ENCODE measurements around the gene FHAD1. TPM values are rescaled to one million over a fixed set of nuclear protein-coding genes. Genes with fewer than 3 reads are reported as not detected.

FHAD1 gene
- total and polyA plus RNA-seq, 9 of the 15 experiments (the other 6 are each of a cell fraction or from before 2014, with no cell fraction given) = 0.32 to 2.1 (median 1.5) TPM; not detected in 1

DNA sequence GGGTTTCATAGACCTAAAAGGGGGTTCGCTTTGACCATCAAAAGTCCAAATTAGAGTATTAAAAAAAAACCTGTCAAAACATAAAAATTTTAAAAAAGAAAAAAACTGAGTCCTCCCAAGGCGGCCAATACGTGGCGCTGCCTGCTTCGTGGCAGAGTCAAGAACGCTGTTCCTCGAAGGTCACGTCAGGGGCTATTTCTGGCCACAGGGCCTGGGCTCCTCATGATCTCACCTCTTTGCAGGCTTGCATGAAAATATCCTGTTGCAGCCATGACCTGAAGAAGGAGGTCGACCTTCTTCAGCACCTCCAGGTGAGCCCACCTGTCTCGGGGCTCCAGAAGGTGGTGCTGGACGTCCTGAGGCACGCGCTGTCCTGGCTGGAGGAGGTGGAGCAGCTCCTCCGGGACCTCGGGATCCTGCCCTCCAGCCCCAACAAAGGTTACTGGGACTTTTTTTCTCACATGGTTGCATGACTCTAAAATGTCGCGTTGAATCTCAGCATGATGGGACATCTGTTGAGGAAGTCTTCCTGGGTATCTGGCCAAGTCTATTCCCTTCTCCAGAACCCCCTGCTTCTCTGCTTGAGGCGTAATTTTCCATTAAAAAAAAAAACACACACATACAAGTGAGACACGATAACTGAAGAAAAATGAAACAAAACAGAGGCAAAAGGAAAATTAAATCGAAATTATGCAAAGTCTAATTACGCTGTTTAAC lies 82.2 kb downstream of the FHAD1 start (continued):
- TF ChIP-seq PML (IDR thresholded peaks at IDR 0.05; ENCODE audit: low read length) (no peak), MAFK (IDR thresholded peaks at IDR 0.05; ENCODE audit: low read length) (no peak), POU5F1 (IDR thresholded peaks at IDR 0.05; ENCODE audit: borderline replicate concordance, low read depth, low read length, partially characterized antibody) (no peak), EGR1 (conservative IDR thresholded peaks at IDR 0.05) (no peak), STAG1 (CRISPR knock-in tag; IDR thresholded peaks at IDR 0.05; ENCODE audit: borderline replicate concordance) (0 out of 2 replicates have a peak, but pooled peaks have one; percentile 34), ZSCAN29 (IDR thresholded peaks at IDR 0.05) (no peak), BRD4 (IDR thresholded peaks at IDR 0.05) (no peak), NUFIP1 (IDR thresholded peaks at IDR 0.05; ENCODE audit: partially characterized antibody) (no peak), ZFX (CRISPR knock-in tag; IDR thresholded peaks at IDR 0.05) (peak; percentile 43; the same call in 1 of the 2 replicates), SP1 (CRISPR knock-in tag; IDR thresholded peaks at IDR 0.05) (peak; percentile 12; the same call in 1 of the 2 replicates), ZNF699 (CRISPR knock-in tag; IDR thresholded peaks at IDR 0.05; ENCODE audit: insufficient replicate concordance) (no peak), MCM7 (IDR thresholded peaks at IDR 0.05) (no peak), CHD1 (IDR thresholded peaks at IDR 0.05; ENCODE audit: low read length) (no peak)
- TF ChIP-seq, protein P1, sequence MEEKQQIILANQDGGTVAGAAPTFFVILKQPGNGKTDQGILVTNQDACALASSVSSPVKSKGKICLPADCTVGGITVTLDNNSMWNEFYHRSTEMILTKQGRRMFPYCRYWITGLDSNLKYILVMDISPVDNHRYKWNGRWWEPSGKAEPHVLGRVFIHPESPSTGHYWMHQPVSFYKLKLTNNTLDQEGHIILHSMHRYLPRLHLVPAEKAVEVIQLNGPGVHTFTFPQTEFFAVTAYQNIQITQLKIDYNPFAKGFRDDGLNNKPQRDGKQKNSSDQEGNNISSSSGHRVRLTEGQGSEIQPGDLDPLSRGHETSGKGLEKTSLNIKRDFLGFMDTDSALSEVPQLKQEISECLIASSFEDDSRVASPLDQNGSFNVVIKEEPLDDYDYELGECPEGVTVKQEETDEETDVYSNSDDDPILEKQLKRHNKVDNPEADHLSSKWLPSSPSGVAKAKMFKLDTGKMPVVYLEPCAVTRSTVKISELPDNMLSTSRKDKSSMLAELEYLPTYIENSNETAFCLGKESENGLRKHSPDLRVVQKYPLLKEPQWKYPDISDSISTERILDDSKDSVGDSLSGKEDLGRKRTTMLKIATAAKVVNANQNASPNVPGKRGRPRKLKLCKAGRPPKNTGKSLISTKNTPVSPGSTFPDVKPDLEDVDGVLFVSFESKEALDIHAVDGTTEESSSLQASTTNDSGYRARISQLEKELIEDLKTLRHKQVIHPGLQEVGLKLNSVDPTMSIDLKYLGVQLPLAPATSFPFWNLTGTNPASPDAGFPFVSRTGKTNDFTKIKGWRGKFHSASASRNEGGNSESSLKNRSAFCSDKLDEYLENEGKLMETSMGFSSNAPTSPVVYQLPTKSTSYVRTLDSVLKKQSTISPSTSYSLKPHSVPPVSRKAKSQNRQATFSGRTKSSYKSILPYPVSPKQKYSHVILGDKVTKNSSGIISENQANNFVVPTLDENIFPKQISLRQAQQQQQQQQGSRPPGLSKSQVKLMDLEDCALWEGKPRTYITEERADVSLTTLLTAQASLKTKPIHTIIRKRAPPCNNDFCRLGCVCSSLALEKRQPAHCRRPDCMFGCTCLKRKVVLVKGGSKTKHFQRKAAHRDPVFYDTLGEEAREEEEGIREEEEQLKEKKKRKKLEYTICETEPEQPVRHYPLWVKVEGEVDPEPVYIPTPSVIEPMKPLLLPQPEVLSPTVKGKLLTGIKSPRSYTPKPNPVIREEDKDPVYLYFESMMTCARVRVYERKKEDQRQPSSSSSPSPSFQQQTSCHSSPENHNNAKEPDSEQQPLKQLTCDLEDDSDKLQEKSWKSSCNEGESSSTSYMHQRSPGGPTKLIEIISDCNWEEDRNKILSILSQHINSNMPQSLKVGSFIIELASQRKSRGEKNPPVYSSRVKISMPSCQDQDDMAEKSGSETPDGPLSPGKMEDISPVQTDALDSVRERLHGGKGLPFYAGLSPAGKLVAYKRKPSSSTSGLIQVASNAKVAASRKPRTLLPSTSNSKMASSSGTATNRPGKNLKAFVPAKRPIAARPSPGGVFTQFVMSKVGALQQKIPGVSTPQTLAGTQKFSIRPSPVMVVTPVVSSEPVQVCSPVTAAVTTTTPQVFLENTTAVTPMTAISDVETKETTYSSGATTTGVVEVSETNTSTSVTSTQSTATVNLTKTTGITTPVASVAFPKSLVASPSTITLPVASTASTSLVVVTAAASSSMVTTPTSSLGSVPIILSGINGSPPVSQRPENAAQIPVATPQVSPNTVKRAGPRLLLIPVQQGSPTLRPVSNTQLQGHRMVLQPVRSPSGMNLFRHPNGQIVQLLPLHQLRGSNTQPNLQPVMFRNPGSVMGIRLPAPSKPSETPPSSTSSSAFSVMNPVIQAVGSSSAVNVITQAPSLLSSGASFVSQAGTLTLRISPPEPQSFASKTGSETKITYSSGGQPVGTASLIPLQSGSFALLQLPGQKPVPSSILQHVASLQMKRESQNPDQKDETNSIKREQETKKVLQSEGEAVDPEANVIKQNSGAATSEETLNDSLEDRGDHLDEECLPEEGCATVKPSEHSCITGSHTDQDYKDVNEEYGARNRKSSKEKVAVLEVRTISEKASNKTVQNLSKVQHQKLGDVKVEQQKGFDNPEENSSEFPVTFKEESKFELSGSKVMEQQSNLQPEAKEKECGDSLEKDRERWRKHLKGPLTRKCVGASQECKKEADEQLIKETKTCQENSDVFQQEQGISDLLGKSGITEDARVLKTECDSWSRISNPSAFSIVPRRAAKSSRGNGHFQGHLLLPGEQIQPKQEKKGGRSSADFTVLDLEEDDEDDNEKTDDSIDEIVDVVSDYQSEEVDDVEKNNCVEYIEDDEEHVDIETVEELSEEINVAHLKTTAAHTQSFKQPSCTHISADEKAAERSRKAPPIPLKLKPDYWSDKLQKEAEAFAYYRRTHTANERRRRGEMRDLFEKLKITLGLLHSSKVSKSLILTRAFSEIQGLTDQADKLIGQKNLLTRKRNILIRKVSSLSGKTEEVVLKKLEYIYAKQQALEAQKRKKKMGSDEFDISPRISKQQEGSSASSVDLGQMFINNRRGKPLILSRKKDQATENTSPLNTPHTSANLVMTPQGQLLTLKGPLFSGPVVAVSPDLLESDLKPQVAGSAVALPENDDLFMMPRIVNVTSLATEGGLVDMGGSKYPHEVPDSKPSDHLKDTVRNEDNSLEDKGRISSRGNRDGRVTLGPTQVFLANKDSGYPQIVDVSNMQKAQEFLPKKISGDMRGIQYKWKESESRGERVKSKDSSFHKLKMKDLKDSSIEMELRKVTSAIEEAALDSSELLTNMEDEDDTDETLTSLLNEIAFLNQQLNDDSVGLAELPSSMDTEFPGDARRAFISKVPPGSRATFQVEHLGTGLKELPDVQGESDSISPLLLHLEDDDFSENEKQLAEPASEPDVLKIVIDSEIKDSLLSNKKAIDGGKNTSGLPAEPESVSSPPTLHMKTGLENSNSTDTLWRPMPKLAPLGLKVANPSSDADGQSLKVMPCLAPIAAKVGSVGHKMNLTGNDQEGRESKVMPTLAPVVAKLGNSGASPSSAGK (IDR thresholded peaks at IDR 0.05) = peak; percentile 47; the same call in 1 of the 2 replicates
- TF ChIP-seq, protein P2, sequence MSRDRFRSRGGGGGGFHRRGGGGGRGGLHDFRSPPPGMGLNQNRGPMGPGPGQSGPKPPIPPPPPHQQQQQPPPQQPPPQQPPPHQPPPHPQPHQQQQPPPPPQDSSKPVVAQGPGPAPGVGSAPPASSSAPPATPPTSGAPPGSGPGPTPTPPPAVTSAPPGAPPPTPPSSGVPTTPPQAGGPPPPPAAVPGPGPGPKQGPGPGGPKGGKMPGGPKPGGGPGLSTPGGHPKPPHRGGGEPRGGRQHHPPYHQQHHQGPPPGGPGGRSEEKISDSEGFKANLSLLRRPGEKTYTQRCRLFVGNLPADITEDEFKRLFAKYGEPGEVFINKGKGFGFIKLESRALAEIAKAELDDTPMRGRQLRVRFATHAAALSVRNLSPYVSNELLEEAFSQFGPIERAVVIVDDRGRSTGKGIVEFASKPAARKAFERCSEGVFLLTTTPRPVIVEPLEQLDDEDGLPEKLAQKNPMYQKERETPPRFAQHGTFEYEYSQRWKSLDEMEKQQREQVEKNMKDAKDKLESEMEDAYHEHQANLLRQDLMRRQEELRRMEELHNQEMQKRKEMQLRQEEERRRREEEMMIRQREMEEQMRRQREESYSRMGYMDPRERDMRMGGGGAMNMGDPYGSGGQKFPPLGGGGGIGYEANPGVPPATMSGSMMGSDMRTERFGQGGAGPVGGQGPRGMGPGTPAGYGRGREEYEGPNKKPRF (IDR thresholded peaks at IDR 0.05; ENCODE audit: low read depth, low read length) = no peak

Data from K562 (cell line).